H1 (cell line): ENCODE measurements around the gene ABHD15. TPM values are rescaled to one million over a fixed set of nuclear protein-coding genes. Genes with fewer than 3 reads are reported as not detected.

Source experiments
- CTCF ChIA-PET: fragments of 300-600 bp; sonication (Branson Sonifier 250); formaldehyde crosslinking; loops from one replicate; lab custom pipeline; 2021; ENCODE audit not compliant: partially characterized antibody; lab: Charles Lee
- POLR2A ChIA-PET: fragments of 300-600 bp; sonication (Branson Sonifier 250); formaldehyde crosslinking; loops from one replicate; lab custom pipeline; 2021; ENCODE audit warnings: inconsistent platforms; ENCODE audit not compliant: partially characterized antibody; lab: Charles Lee
- DNase-seq, 2 experiments: peaks; one replicate each; pipeline versions ENCODE4 v3.0.0 to v3.0.0-alpha.2; 2010 to 2022; ENCODE audit warnings: low spot score in 2 of 2, low read depth in 1 of 2, mixed read lengths in 1 of 2
- FAIRE-seq: peaks from 2 replicates; lab custom pipeline; 2011; peaks lifted over from hg19 to GRCh38; lab: Jason Lieb, UNC
- H2AFZ ChIP-seq: 2 replicates; pipeline ENCODE4 v1.8.1; 2012; ENCODE audit warnings: low read length, inconsistent platforms
- H2AK5ac ChIP-seq: 2 replicates; pipeline ENCODE4 v1.6.1; 2013; ENCODE audit warnings: low read depth, low read length
- H2BK120ac ChIP-seq: replicated peaks from 2 replicates; pipeline ENCODE3; 2013; ENCODE audit warnings: low read depth, low read length, inconsistent platforms
- H2BK12ac ChIP-seq: 2 replicates; pipeline ENCODE4 v1.6.1; 2013; ENCODE audit warnings: low read depth, low read length
- H2BK15ac ChIP-seq: 2 replicates; pipeline ENCODE4 v1.6.1; 2013; ENCODE audit warnings: low read length
- H2BK20ac ChIP-seq: 2 replicates; pipeline ENCODE4 v1.6.1; 2013; ENCODE audit warnings: low read length
- H2BK5ac ChIP-seq: 2 replicates; pipeline ENCODE4 v1.6.1; 2013; ENCODE audit warnings: low read depth, low read length
- H3K14ac ChIP-seq: 2 replicates; pipeline ENCODE4 v1.6.1; 2013; ENCODE audit warnings: inconsistent platforms; ENCODE audit not compliant: insufficient read length
- H3K18ac ChIP-seq: 2 replicates; pipeline ENCODE4 v1.6.1; 2013; ENCODE audit warnings: low read length; ENCODE audit errors: extremely low read depth
- H3K23ac ChIP-seq: 2 replicates; pipeline ENCODE4 v1.6.1; 2013; ENCODE audit warnings: inconsistent platforms; ENCODE audit not compliant: insufficient read length
- H3K23me2 ChIP-seq: 2 replicates; pipeline ENCODE4 v1.6.1; 2013; ENCODE audit warnings: low read depth, low read length
- H3K27ac ChIP-seq: 2 replicates; pipeline ENCODE4 v1.6.1; 2011; ENCODE audit warnings: low read depth, low read length, inconsistent platforms
- H3K27me3 ChIP-seq, 4 experiments: replicated peaks in 1 of 4; 1 replicate in 1 of 4; 2 replicates in 3 of 4; pipeline versions ENCODE4 v1.6.1 to v1.8.1; 2011 to 2013; ENCODE audit warnings: low read length in 3 of 4, mild to moderate bottlenecking in 3 of 4, inconsistent platforms in 2 of 4, mixed read lengths in 2 of 4, moderate library complexity in 1 of 4; ENCODE audit not compliant: control insufficient read depth in 3 of 4, insufficient read depth in 3 of 4; ENCODE audit errors: extremely low read depth in 1 of 4
- H3K36me3 ChIP-seq, 4 experiments: 2 replicates each; pipeline versions ENCODE4 v1.6.1 to v1.8.1; 2011 to 2013; ENCODE audit warnings: mild to moderate bottlenecking in 4 of 4, low read length in 3 of 4, moderate library complexity in 2 of 4, control low read depth in 1 of 4, inconsistent platforms in 1 of 4; ENCODE audit not compliant: insufficient read depth in 4 of 4, control insufficient read depth in 2 of 4
- H3K4ac ChIP-seq: replicated peaks from 2 replicates; pipeline ENCODE3; 2013; ENCODE audit warnings: low read length, low read depth, mixed read lengths, inconsistent platforms; ENCODE audit not compliant: insufficient read length
- H3K4me1 ChIP-seq, 4 experiments: replicated peaks in 1 of 4; 1 replicate in 1 of 4; 2 replicates in 3 of 4; pipeline versions ENCODE4 v1.6.1 to v1.8.1; 2011 to 2013; ENCODE audit warnings: low read length in 3 of 4, inconsistent platforms in 2 of 4, mixed read lengths in 1 of 4; ENCODE audit not compliant: insufficient read depth in 4 of 4, control insufficient read depth in 3 of 4
- H3K4me2 ChIP-seq, 2 experiments: 2 replicates each; pipeline versions ENCODE4 v1.6.1 to v1.8.1; 2011 to 2013; ENCODE audit warnings: low read depth in 2 of 2, low read length in 2 of 2, control low read depth in 1 of 2, inconsistent platforms in 1 of 2, mild to moderate bottlenecking in 1 of 2; ENCODE audit not compliant: insufficient read depth in 1 of 2
- H3K4me3 ChIP-seq, 4 experiments: fragments of 200-600, 300-600 bp in 1 of 4; sonication (generic), shearing (Covaris generic), sonication (Bioruptor Twin) in 1 of 4; 2 replicates each; pipeline versions ENCODE4 v1.5.1 to v1.8.1; 2011 to 2016; ENCODE audit warnings: low read length in 4 of 4, low read depth in 3 of 4, control low read depth in 2 of 4, inconsistent platforms in 2 of 4, mild to moderate bottlenecking in 2 of 4, mixed read lengths in 1 of 4, moderate library complexity in 1 of 4; ENCODE audit not compliant: insufficient read depth in 2 of 4; ENCODE audit errors: extremely low read depth in 1 of 4
- H3K56ac ChIP-seq: replicated peaks from 2 replicates; pipeline ENCODE3; 2013; ENCODE audit warnings: low read depth, mild to moderate bottlenecking, mixed read lengths, low read length, inconsistent platforms; ENCODE audit not compliant: insufficient read length
- H3K79me1 ChIP-seq: 2 replicates; pipeline ENCODE4 v1.6.1; 2013; ENCODE audit warnings: low read depth, low read length, control low read depth
- H3K79me2 ChIP-seq, 2 experiments: 2 replicates each; pipeline versions ENCODE4 v1.6.1 to v1.8.1; 2012 to 2013; ENCODE audit warnings: low read length in 2 of 2, mild to moderate bottlenecking in 2 of 2, inconsistent platforms in 1 of 2; ENCODE audit not compliant: insufficient read depth in 2 of 2, control insufficient read depth in 1 of 2
- H3K9ac ChIP-seq, 4 experiments: replicated peaks in 1 of 4; 1 replicate in 1 of 4; 2 replicates in 3 of 4; pipeline versions ENCODE4 v1.6.1 to v1.8.1; 2011 to 2013; ENCODE audit warnings: low read depth in 3 of 4, low read length in 3 of 4, control low read depth in 2 of 4, mild to moderate bottlenecking in 2 of 4, moderate library complexity in 2 of 4, inconsistent platforms in 1 of 4; ENCODE audit errors: extremely low read depth in 1 of 4
- H3K9me3 ChIP-seq, 2 experiments: 2 replicates each; pipeline versions ENCODE4 v1.6.1 to v1.8.1; 2012 to 2013; ENCODE audit warnings: mild to moderate bottlenecking in 2 of 2, moderate library complexity in 2 of 2, control low read depth in 1 of 2, inconsistent platforms in 1 of 2, low read depth in 1 of 2, low read length in 1 of 2, mixed read lengths in 1 of 2; ENCODE audit not compliant: insufficient read depth in 2 of 2
- H4K20me1 ChIP-seq, 2 experiments: replicated peaks in 1 of 2; 2 replicates each; pipeline versions ENCODE3 to v1.8.1; 2011 to 2013; ENCODE audit warnings: inconsistent platforms in 2 of 2, low read length in 2 of 2, mild to moderate bottlenecking in 1 of 2; ENCODE audit not compliant: insufficient read depth in 2 of 2, control insufficient read depth in 1 of 2
- H4K5ac ChIP-seq: 2 replicates; pipeline ENCODE4 v1.6.1; 2013; ENCODE audit warnings: low read length, low read depth, mixed read lengths, inconsistent platforms; ENCODE audit not compliant: insufficient read length
- H4K8ac ChIP-seq: 2 replicates; pipeline ENCODE4 v1.8.0; 2013; ENCODE audit warnings: mild to moderate bottlenecking, moderate library complexity, low read length, inconsistent platforms; ENCODE audit not compliant: insufficient read depth; ENCODE audit errors: extremely low read depth
- H4K91ac ChIP-seq: replicated peaks from 2 replicates; pipeline ENCODE3; 2013; ENCODE audit warnings: low read length, mixed read lengths, inconsistent platforms; ENCODE audit not compliant: insufficient read length
- EZH2 ChIP-seq: fragments of 200-600 bp; sonication (generic); IDR thresholded peaks from 2 replicates; pipeline ENCODE4 v1.7.1; 2012; ENCODE audit warnings: low read depth, mild to moderate bottlenecking, moderate library complexity, low read length, inconsistent platforms; ENCODE audit not compliant: severe bottlenecking
- RAD21 ChIP-seq, 2 experiments: IDR thresholded peaks in 1 of 2; conservative IDR thresholded peaks in 1 of 2; 2 replicates each; pipeline ENCODE4 v1.6.1; 2011; ENCODE audit warnings: low read depth in 2 of 2, low read length in 2 of 2, improper control_type of control experiment in 1 of 2, inconsistent platforms in 1 of 2, mild to moderate bottlenecking in 1 of 2, moderate library complexity in 1 of 2
- WGBS, 2 experiments: shearing (Covaris generic) in 1 of 2; methylation state at CpG; one replicate each; pipeline versions ENCODE4 v1.1.6 to v1.1.7; 2013 to 2015; ENCODE audit warnings: low lambda C conversion rate in 2 of 2, mixed read lengths in 2 of 2, inconsistent platforms in 1 of 2, low coverage in 1 of 2, missing lambda C conversion rate in 1 of 2; ENCODE audit not compliant: insufficient replicate concordance in 2 of 2, insufficient coverage in 1 of 2, insufficient read length in 1 of 2; ENCODE audit errors: extremely low coverage in 1 of 2, missing lambda C conversion rate in 1 of 2; 5-methylcytosine and 5-hydroxymethylcytosine counted together
- polyA plus RNA-seq, 7 experiments: library from polyadenylated mRNA; depleted of rRNA in 3 of 7; stranded (reverse) in 5 of 7; unstranded in 2 of 7; fragments of >200 nt in 5 of 7; fragments of 200-250 nt in 2 of 7; gene quantifications; 1 replicate in 5 of 7; 2 replicates in 1 of 7; 4 replicates in 1 of 7; pipeline versions ENCODE4 v1.2.1 to v1.2.3, GENCODE V29; 2011 to 2013; ENCODE audit warnings: missing spikeins in 2 of 7, mixed read lengths in 2 of 7
- total RNA-seq: library from RNA; stranded (reverse); fragmentation: NEBNext Ultra II Directional; extraction: Animal tissue kit (Norgen Biotek cat#: 25700); gene quantifications from 2 replicates; pipeline ENCODE4 v1.2.1, GENCODE V29; 2021
- TF ChIP-seq, protein P1 (sequence below): IDR thresholded peaks from 2 replicates; pipeline ENCODE4 v1.6.1; 2012; ENCODE audit warnings: inconsistent platforms
- TF ChIP-seq, protein P2 (sequence below): IDR thresholded peaks from 2 replicates; pipeline ENCODE4 v1.6.1; 2011; ENCODE audit warnings: low read length, improper control_type of control experiment
- TF ChIP-seq, protein P3 (sequence below), 3 experiments: IDR thresholded peaks; 1 replicate in 2 of 3; 2 replicates in 1 of 3; pipeline versions ENCODE4 v1.5.1 to v1.6.1; 2011; ENCODE audit warnings: low read length in 3 of 3, mild to moderate bottlenecking in 3 of 3, inconsistent platforms in 2 of 3, low read depth in 1 of 3, moderate library complexity in 1 of 3; ENCODE audit not compliant: insufficient read depth in 1 of 3; ENCODE audit errors: control extremely low read depth in 1 of 3

The ABHD15 gene
- total and polyA plus RNA-seq, 2 of the 8 experiments (the other 6 are each of a cell fraction or from before 2014, with no cell fraction given): 0.88 to 1.7 TPM

DNA sequence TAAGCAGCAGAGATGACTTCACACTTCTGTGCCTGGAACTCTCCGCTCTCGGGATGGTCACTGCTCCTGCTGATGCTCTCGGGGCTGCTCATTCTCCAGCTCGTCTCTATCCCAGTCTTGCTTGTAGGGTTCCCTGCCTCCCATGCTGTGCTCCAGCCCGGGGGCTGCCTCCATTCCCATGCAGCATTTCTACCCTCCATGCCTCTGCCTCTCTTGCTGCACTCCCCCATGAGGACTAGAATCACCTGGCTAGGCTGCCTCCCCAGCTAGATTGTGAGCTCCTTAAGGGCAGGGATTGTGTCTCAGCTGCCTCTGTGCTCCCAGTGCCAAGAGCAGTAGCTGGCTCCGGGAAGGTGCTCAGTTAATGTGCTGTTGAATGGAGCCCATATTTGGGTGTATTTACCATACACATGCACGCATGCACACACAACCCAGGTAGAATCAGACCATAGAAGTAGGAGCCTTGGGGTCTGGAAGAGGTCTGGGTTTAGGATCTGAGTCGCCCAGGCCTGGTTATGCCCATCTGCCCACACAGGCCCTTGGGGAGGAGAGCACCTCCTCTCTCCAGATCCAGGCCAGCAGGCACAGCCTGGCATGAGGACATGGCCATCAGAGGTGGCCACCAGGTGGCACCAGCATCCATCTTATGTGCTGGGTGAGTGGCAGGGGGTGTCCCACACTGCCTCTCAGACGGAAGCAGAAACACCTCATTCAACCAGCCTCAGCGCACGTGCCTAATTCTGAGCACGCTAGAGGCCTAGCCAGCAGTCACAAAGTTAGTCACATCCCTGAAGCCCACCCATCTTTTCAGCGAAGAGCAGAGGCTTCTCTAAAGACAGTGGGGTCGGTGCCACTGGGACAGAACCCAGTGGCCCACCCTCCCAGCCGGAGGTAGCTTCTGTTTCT lies 13.3 kb upstream of the ABHD15 start:
- ChIA-PET CTCF (interaction anchor here (0.7 to 15.3 kb wide), 18 partner anchors 8 to 513 kb away, joined by 3 to 193 read pairs (median 5); partner anchors contain the start of genes ABHD15, ANKRD13B, CORO6 and TP53I13), POLR2A (interaction anchor here (1.0 to 5.1 kb wide), 3 partner anchors 12 to 17 kb away, joined by 3 to 19 read pairs (median 4); partner anchors contain the start of gene ANKRD13B)
- peak; percentile 99 for FAIRE-seq
- TF ChIP-seq, protein P1, sequence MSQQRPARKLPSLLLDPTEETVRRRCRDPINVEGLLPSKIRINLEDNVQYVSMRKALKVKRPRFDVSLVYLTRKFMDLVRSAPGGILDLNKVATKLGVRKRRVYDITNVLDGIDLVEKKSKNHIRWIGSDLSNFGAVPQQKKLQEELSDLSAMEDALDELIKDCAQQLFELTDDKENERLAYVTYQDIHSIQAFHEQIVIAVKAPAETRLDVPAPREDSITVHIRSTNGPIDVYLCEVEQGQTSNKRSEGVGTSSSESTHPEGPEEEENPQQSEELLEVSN: peak; percentile 92
- TF ChIP-seq, protein P2, sequence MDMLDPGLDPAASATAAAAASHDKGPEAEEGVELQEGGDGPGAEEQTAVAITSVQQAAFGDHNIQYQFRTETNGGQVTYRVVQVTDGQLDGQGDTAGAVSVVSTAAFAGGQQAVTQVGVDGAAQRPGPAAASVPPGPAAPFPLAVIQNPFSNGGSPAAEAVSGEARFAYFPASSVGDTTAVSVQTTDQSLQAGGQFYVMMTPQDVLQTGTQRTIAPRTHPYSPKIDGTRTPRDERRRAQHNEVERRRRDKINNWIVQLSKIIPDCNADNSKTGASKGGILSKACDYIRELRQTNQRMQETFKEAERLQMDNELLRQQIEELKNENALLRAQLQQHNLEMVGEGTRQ: peak; percentile 39; the same call in 1 of the 2 replicates
- TF ChIP-seq, protein P3, sequence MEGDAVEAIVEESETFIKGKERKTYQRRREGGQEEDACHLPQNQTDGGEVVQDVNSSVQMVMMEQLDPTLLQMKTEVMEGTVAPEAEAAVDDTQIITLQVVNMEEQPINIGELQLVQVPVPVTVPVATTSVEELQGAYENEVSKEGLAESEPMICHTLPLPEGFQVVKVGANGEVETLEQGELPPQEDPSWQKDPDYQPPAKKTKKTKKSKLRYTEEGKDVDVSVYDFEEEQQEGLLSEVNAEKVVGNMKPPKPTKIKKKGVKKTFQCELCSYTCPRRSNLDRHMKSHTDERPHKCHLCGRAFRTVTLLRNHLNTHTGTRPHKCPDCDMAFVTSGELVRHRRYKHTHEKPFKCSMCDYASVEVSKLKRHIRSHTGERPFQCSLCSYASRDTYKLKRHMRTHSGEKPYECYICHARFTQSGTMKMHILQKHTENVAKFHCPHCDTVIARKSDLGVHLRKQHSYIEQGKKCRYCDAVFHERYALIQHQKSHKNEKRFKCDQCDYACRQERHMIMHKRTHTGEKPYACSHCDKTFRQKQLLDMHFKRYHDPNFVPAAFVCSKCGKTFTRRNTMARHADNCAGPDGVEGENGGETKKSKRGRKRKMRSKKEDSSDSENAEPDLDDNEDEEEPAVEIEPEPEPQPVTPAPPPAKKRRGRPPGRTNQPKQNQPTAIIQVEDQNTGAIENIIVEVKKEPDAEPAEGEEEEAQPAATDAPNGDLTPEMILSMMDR (IDR thresholded peaks at IDR 0.05; ENCODE audit: control extremely low read depth in 1 of 3, insufficient read depth in 1 of 3, low read depth in 1 of 3, low read length in 3 of 3): peak; percentile 90 to 99 (median 98)
- TF ChIP-seq EZH2: no peak
- peak; percentile 94 to 95 for TF ChIP-seq RAD21 (IDR thresholded peaks at IDR 0.05 in 1 of 2, conservative IDR thresholded peaks at IDR 0.05 in 1 of 2; ENCODE audit: low read depth in 2 of 2, low read length in 2 of 2)

More for the DNA sequence above, 13.3 kb upstream of the ABHD15 start:
- H3K4me1 ChIP-seq: peaks cover 2 to 11% (median 5%) of the 10 kb centered on the region in 4 experiments; a peak in 6 of 7 replicates
- H3K18ac ChIP-seq: no peak overlapping the region
- H3K23ac ChIP-seq: no peak overlapping the region
- H3K27me3 ChIP-seq: no peaks in the 10 kb centered on the region
- no peaks in the 10 kb centered on the region for H3K23me2 ChIP-seq
- peaks cover 8 to 26% (median 14%) of the 10 kb centered on the region in 4 experiments; a peak in 6 of 8 replicates for H3K36me3 ChIP-seq
- H2BK20ac ChIP-seq: no peak overlapping the region
- H2BK15ac ChIP-seq: no peak overlapping the region
- no peak overlapping the region for H2BK5ac ChIP-seq
- H3K56ac ChIP-seq: no peak overlapping the region
- peak in 1 of 2 experiments; percentile 92 for DNase-seq
- no peak overlapping the region for H4K5ac ChIP-seq
- H4K91ac ChIP-seq: no peak overlapping the region
- no peaks in the 10 kb centered on the region for H3K9me3 ChIP-seq
- no peak overlapping the region for H3K14ac ChIP-seq
- peaks cover 3% of the 10 kb centered on the region; the same call in 1 of the 2 replicates for H3K79me1 ChIP-seq
- no peak overlapping the region for H3K4me2 ChIP-seq
- WGBS, 2 experiments: 74% methylated on average over 15 of the region's 15 CpGs; no CpG with 5 or more reads in 1 of the 2 experiments
- H4K8ac ChIP-seq: no peak overlapping the region
- no peak overlapping the region for H2BK12ac ChIP-seq
- no peak overlapping the region for H3K4me3 ChIP-seq
- no peak overlapping the region for H3K9ac ChIP-seq
- no peak overlapping the region for H2AFZ ChIP-seq
- no peak overlapping the region for H2AK5ac ChIP-seq
- peaks cover 0 to 13% of the 10 kb centered on the region in 2 experiments for H4K20me1 ChIP-seq
- H2BK120ac ChIP-seq: no peak overlapping the region
- H3K27ac ChIP-seq: no peak overlapping the region
- H3K4ac ChIP-seq: no peak overlapping the region
- peaks cover 0 to 5% of the 10 kb centered on the region in 2 experiments; a peak in 1 of 4 replicates for H3K79me2 ChIP-seq
